ENCODE results near the gene SORBS1. TPM values are rescaled to one million over a fixed set of nuclear protein-coding genes. Genes with fewer than 3 reads are reported as not detected.

Gene SORBS1
- total RNA-seq, 2 experiments from 2014 or later: 0.13 to 0.70 TPM

DNA sequence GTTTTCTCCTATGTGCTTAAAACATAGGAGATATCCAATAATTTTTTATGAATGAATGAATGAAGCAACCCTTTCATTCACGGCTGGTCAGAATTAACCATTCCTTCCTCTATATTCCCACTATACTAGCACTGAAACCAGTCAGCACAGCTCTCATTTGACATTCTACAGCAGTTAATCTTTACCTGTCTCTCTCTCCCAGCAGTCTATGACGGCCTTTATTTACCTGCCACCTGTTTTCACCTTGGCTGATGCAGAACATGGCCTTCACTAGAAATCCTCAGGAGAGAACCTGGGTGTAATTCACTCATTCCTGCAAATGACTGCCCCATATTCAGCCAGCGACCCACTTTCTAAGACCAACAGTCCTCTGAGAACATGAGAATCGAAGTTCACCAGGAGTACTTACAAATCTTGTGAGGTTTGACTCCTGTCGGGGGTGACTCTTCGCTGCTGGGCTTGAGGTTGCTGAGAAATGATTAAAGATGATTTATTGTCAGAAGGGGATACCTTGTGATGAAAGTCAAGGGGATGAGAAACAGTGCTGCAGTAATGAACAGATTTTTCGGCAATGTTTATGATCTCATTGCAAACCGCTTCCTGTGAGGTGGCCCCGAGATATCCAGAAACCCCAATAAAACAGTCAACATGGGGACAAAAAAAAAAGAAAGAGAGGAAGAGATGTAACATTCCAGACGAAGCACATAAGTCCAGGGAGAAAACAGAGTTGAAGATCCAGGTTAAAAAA is 239.4 kb downstream of the SORBS1 start:
- ATAC-seq: no peak
- TF ChIP-seq, protein P1, sequence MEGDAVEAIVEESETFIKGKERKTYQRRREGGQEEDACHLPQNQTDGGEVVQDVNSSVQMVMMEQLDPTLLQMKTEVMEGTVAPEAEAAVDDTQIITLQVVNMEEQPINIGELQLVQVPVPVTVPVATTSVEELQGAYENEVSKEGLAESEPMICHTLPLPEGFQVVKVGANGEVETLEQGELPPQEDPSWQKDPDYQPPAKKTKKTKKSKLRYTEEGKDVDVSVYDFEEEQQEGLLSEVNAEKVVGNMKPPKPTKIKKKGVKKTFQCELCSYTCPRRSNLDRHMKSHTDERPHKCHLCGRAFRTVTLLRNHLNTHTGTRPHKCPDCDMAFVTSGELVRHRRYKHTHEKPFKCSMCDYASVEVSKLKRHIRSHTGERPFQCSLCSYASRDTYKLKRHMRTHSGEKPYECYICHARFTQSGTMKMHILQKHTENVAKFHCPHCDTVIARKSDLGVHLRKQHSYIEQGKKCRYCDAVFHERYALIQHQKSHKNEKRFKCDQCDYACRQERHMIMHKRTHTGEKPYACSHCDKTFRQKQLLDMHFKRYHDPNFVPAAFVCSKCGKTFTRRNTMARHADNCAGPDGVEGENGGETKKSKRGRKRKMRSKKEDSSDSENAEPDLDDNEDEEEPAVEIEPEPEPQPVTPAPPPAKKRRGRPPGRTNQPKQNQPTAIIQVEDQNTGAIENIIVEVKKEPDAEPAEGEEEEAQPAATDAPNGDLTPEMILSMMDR (IDR thresholded peaks at IDR 0.05): no peak
- no peak overlapping the region for H3K4me3 Mint-ChIP-seq
- H3K27ac Mint-ChIP-seq: no peak overlapping the region
- no peaks in the 10 kb centered on the region for H3K4me1 Mint-ChIP-seq (ENCODE audit: low read depth)
- H3K9me3 Mint-ChIP-seq: no peaks in the 10 kb centered on the region
- H3K36me3 Mint-ChIP-seq (ENCODE audit: low read depth): no peaks in the 10 kb centered on the region
- POLR2A ChIA-PET: no interaction called here
- no peaks in the 10 kb centered on the region for H3K27me3 Mint-ChIP-seq
- no peak for DNase-seq
- intact Hi-C loops (cut with micrococcal nuclease): no loop called here
- CTCF ChIA-PET: interaction anchor here (1.0 kb wide), 1 partner anchor 54 kb away, joined by 4 read pairs; no protein-coding TSS in a partner anchor

DNA sequence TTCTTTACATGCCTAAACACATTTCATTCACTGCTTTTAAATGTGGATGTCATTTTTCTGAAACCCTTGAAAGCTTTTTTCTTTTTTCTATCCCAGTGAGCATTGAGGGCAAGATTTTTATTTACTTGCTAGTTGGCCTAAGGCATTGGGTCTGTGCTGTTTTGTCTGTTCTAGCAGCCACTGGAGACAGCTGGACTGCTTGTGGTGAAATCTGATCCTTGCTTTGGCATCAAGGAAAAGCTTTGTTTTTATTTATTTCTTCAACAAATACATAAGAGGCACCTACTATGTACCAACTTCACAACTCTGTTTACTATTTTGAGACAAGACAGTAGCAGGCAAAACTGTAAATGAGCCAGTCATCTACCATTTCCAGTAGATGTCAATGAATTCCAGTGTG is 241.9 kb downstream of the SORBS1 start:
- ChIA-PET CTCF (no interaction called here), POLR2A (no interaction called here)
- H3K36me3 Mint-ChIP-seq (ENCODE audit: low read depth): no peaks in the 10 kb centered on the region
- H3K27me3 Mint-ChIP-seq: no peaks in the 10 kb centered on the region
- intact Hi-C loops (cut with micrococcal nuclease): no loop called here
- TF ChIP-seq, protein P1 (IDR thresholded peaks at IDR 0.05): no peak
- H3K9me3 Mint-ChIP-seq: no peaks in the 10 kb centered on the region
- H3K27ac Mint-ChIP-seq: no peak overlapping the region
- H3K4me1 Mint-ChIP-seq (ENCODE audit: low read depth): no peaks in the 10 kb centered on the region
- no peak overlapping the region for H3K4me3 Mint-ChIP-seq
- ATAC-seq: no peak
- DNase-seq: no peak

DNA sequence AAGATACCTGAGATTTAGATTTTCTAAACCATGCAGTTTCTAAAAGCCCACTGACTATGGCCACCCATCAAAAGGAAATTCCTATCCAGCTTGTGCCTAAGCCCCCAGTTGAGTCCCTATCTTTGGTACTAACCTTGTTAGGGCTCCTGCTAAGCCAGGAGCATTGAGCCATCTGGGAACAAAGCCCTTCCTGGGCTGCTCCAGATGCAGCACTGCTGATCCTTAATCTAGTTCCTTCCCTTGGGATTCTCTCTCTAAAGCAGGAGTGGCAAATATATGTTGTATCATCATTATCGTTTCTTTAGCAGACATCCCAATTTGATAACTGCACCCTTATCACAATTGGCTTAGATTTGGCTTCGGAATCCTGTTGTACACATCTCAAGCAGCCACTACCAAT is 245.7 kb downstream of the SORBS1 start:
- DNase-seq (no peak), ATAC-seq (no peak)
- POLR2A ChIA-PET: no interaction called here
- TF ChIP-seq, protein P1 (IDR thresholded peaks at IDR 0.05): no peak
- Mint-ChIP-seq H3K27ac (no peak overlapping the region), H3K27me3 (no peaks in the 10 kb centered on the region), H3K36me3 (ENCODE audit: low read depth) (no peaks in the 10 kb centered on the region), H3K4me3 (no peak overlapping the region), H3K4me1 (ENCODE audit: low read depth) (no peaks in the 10 kb centered on the region), H3K9me3 (no peaks in the 10 kb centered on the region)
- CTCF ChIA-PET: no interaction called here
- intact Hi-C loops (cut with micrococcal nuclease): no loop called here

DNA sequence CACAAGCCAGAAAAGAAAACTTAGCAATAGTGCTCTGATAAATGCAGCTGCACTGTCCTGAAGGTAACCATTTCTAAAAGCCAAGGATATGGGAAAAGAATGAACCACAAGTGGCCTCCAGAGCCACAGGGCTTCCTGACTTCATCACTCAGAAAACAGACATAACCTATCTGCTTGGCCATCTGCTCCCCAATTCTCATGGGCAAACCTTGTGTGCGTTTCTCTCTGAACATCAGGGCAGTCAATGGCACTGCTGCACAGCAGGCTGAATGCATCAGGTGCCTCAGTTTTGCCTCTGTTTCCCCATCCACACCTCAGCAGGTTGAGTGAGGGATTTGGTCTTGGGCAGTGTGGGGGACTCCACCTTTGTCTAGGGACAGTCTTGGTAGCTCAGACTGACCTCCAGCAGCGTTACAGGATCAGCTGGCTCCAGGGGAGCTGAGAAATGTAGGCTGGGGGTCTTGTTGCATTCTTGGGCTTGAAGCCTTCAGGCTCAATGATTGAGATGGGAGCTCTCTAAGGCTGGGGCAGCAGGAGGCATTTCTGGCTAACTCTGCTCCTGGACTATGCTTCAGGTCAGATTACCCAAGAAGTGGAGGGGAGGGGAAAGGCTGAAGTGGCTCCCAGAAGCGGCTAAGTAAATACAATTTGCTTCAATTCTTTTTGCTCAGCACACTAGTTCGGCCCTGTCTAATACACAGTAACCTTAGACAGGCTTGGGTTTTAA is 246.8 kb downstream of the SORBS1 start:
- intact Hi-C loops (cut with micrococcal nuclease): no loop called here
- no peaks in the 10 kb centered on the region for H3K36me3 Mint-ChIP-seq (ENCODE audit: low read depth)
- H3K4me1 Mint-ChIP-seq (ENCODE audit: low read depth): no peaks in the 10 kb centered on the region
- ATAC-seq (no peak), DNase-seq (no peak)
- CTCF ChIA-PET: no interaction called here
- no peak overlapping the region for H3K4me3 Mint-ChIP-seq
- TF ChIP-seq, protein P1 (IDR thresholded peaks at IDR 0.05): no peak
- POLR2A ChIA-PET: no interaction called here
- H3K27me3 Mint-ChIP-seq: no peaks in the 10 kb centered on the region
- no peak overlapping the region for H3K27ac Mint-ChIP-seq
- H3K9me3 Mint-ChIP-seq: no peaks in the 10 kb centered on the region

DNA sequence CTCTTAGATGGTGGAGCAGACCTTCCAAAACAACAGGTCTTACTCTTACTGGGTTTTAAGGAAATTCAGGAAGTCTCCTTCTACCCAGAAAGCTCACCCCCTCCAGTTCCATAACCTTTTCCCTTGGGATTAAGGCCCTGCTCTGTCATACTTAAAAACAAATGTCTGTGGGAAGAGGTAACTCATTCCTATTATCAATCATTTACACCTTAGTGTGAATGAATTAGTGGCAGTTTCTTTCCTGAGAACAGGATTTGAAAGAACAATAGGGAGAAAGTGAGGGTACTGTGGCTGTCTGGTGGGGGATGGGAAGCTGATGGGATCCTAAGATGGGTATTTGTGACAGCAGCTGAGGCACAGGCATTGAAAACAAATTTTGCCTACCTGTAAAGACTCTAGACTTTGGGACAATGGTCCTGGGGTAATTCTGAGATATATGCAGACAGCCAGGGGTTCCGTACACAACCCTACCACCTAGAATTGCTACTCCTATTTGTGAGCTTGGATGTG is 248.1 kb downstream of the SORBS1 start:
- TF ChIP-seq, protein P1 (IDR thresholded peaks at IDR 0.05): no peak
- POLR2A ChIA-PET: no interaction called here

More for the DNA sequence above, 248.1 kb downstream of the SORBS1 start:
- DNase-seq (no peak), ATAC-seq (no peak)
- Mint-ChIP-seq H3K27me3 (no peaks in the 10 kb centered on the region), H3K4me1 (ENCODE audit: low read depth) (no peaks in the 10 kb centered on the region), H3K9me3 (no peaks in the 10 kb centered on the region), H3K36me3 (ENCODE audit: low read depth) (no peaks in the 10 kb centered on the region), H3K27ac (no peak overlapping the region), H3K4me3 (no peak overlapping the region)
- CTCF ChIA-PET: no interaction called here
- intact Hi-C loops (cut with micrococcal nuclease): no loop called here
